HepG2 (cell line): ENCODE results near the gene L2HGDH. TPM values are rescaled to one million over a fixed set of nuclear protein-coding genes. Genes with fewer than 3 reads are reported as not detected.

Source experiments
- ATAC-seq: fragments of 200-7000 bp; cut with Tn5 transposase; 3 replicates; pipeline ENCODE4 v1.9.1; 2020; ENCODE audit warnings: mild to moderate bottlenecking, moderate library complexity
- BruUV-seq: library from RNA; stranded (reverse); fragments of 400-500 nt; replicated peaks from 2 replicates; lab custom pipeline; 2021; lab: Mats Ljungman, UMichigan
- CTCF ChIA-PET: fragments of 300-600 bp; formaldehyde crosslinking; extraction: SDS; loops from one replicate; lab custom pipeline; 2021; ENCODE audit warnings: low total read pairs, inconsistent platforms, low intra/inter-chr PET ratio; lab: Yijun Ruan, JAX
- POLR2A ChIA-PET: fragments of 350-600 bp; sonication (Branson Sonifier 250); formaldehyde crosslinking; loops from one replicate; lab custom pipeline; 2020; ENCODE audit warnings: antibody characterized with exemption, inconsistent platforms; lab: Yijun Ruan, JAX
- DNase-seq: peaks from one replicate; pipeline ENCODE4 v3.0.0-alpha.2; 2015; ENCODE audit warnings: low spot score
- FAIRE-seq: peaks from 3 replicates; lab custom pipeline; 2011; peaks lifted over from hg19 to GRCh38; lab: Jason Lieb, UNC
- H2AFZ ChIP-seq: one replicate; pipeline ENCODE4 v1.6.1; 2011; ENCODE audit warnings: low read length, inconsistent platforms
- H3K27ac ChIP-seq: fragments of 300-600 bp; 3 replicates; pipeline ENCODE4 v1.8.0; 2011; ENCODE audit warnings: mixed run types, mild to moderate bottlenecking, mixed read lengths, low read length, inconsistent platforms; ENCODE audit not compliant: insufficient read depth; ENCODE audit errors: extremely low read length
- H3K27me3 ChIP-seq, 2 experiments: fragments of 200-600 bp in 1 of 2; 2 replicates in 1 of 2; 3 replicates in 1 of 2; pipeline versions ENCODE4 v1.6.0 to v1.8.0; 2011; ENCODE audit warnings: low read length in 2 of 2, mild to moderate bottlenecking in 2 of 2, moderate library complexity in 2 of 2, inconsistent platforms in 1 of 2; ENCODE audit not compliant: insufficient read depth in 2 of 2, control insufficient read depth in 1 of 2
- H3K36me3 ChIP-seq, 2 experiments: fragments of 200-600 bp in 1 of 2; replicated peaks in 1 of 2; 2 replicates in 1 of 2; 3 replicates in 1 of 2; pipeline versions ENCODE4 v1.5.1 to v1.8.0; 2011; ENCODE audit warnings: low read length in 2 of 2, inconsistent platforms in 1 of 2; ENCODE audit not compliant: insufficient read depth in 2 of 2, control insufficient read depth in 1 of 2
- H3K4me1 ChIP-seq: 2 replicates; pipeline ENCODE4 v1.5.1; 2012; ENCODE audit warnings: low read length, inconsistent platforms; ENCODE audit not compliant: insufficient read depth
- H3K4me2 ChIP-seq: 2 replicates; pipeline ENCODE4 v1.6.0; 2011; ENCODE audit warnings: low read depth, low read length, inconsistent platforms
- H3K4me3 ChIP-seq, 3 experiments: fragments of 200-600 bp in 1 of 3; sonication (generic), shearing (Covaris generic) in 1 of 3; replicated peaks in 1 of 3; 2 replicates each; pipeline ENCODE4 v1.5.1; 2011 to 2016; ENCODE audit warnings: low read length in 3 of 3, inconsistent platforms in 2 of 3, low read depth in 2 of 3, mild to moderate bottlenecking in 2 of 3, control low read depth in 1 of 3, mixed read lengths in 1 of 3; ENCODE audit not compliant: insufficient read depth in 1 of 3
- H3K79me2 ChIP-seq: one replicate; pipeline ENCODE4 v1.6.1; 2011; ENCODE audit warnings: low read length, inconsistent platforms; ENCODE audit not compliant: insufficient read depth
- H3K9ac ChIP-seq: 2 replicates; pipeline ENCODE4 v1.6.0; 2011; ENCODE audit warnings: mild to moderate bottlenecking, low read depth, low read length, inconsistent platforms; ENCODE audit not compliant: insufficient read depth
- H3K9me3 ChIP-seq: 2 replicates; pipeline ENCODE4 v1.5.1; 2012; ENCODE audit warnings: mild to moderate bottlenecking, low read length
- H4K20me1 ChIP-seq: 2 replicates; pipeline ENCODE4 v1.6.0; 2011; ENCODE audit warnings: inconsistent platforms, mild to moderate bottlenecking, low read length, moderate library complexity; ENCODE audit not compliant: insufficient read depth
- CREB3 ChIP-seq: sonication (generic); formaldehyde crosslinking; IDR thresholded peaks from 2 replicates; pipeline ENCODE4 v1.5.0; 2020; ENCODE audit warnings: missing genetic modification reagents
- GPBP1L1 ChIP-seq: sonication (generic); formaldehyde crosslinking; IDR thresholded peaks from 2 replicates; pipeline ENCODE4 v1.5.0; 2020; ENCODE audit warnings: mild to moderate bottlenecking, missing genetic modification reagents
- HOMEZ ChIP-seq: IDR thresholded peaks from 2 replicates; pipeline ENCODE4 v1.6.1; 2016; ENCODE audit warnings: low read depth
- MXI1 ChIP-seq: IDR thresholded peaks from 3 replicates; pipeline ENCODE4 v1.6.1; 2012; ENCODE audit warnings: low read depth, low read length, inconsistent platforms, borderline replicate concordance
- NCOA2 ChIP-seq: sonication (generic); formaldehyde crosslinking; IDR thresholded peaks from 2 replicates; pipeline ENCODE4 v1.8.0; 2022; ENCODE audit warnings: inconsistent platforms
- RBFOX2 ChIP-seq: fragments of 200-400 bp; formaldehyde crosslinking; IDR thresholded peaks from 2 replicates; pipeline ENCODE4 v1.6.1; 2017; ENCODE audit warnings: low read depth, mild to moderate bottlenecking, low read length
- TFAP4 ChIP-seq: sonication (generic); IDR thresholded peaks from 2 replicates; pipeline ENCODE4 v1.6.1; 2016; ENCODE audit warnings: low read depth, borderline replicate concordance
- ZBTB33 ChIP-seq: sonication (generic); formaldehyde crosslinking; IDR thresholded peaks from 2 replicates; pipeline ENCODE4 v1.4.0; 2020; ENCODE audit warnings: missing genetic modification reagents
- ZNF329 ChIP-seq: sonication (generic); formaldehyde crosslinking; IDR thresholded peaks from 2 replicates; pipeline ENCODE4 v1.9.0; 2021; ENCODE audit warnings: low read depth, mild to moderate bottlenecking, missing genetic modification reagents
- ZNF484 ChIP-seq: sonication (generic); formaldehyde crosslinking; IDR thresholded peaks from 2 replicates; pipeline ENCODE4 v1.5.1; 2020; ENCODE audit warnings: mild to moderate bottlenecking, low read depth, missing genetic modification reagents, borderline replicate concordance
- ZNF550 ChIP-seq: sonication (generic); formaldehyde crosslinking; IDR thresholded peaks from 2 replicates; pipeline ENCODE4 v1.4.0; 2020; ENCODE audit warnings: mild to moderate bottlenecking, missing genetic modification reagents, borderline replicate concordance
- ZNF557 ChIP-seq: sonication (generic); formaldehyde crosslinking; IDR thresholded peaks from 2 replicates; pipeline ENCODE4 v1.4.0; 2020; ENCODE audit warnings: missing genetic modification reagents
- ZNF615 ChIP-seq: sonication (generic); formaldehyde crosslinking; IDR thresholded peaks from 2 replicates; pipeline ENCODE4 v1.5.0; 2020; ENCODE audit warnings: mild to moderate bottlenecking, missing genetic modification reagents, borderline replicate concordance
- WGBS: methylation state at CpG from one replicate; pipeline ENCODE4 v1.1.6; 2017; ENCODE audit warnings: low lambda C conversion rate; 5-methylcytosine and 5-hydroxymethylcytosine counted together
- in situ Hi-C: cut with HindIII; loops from 2 replicates; pipeline ENCODE4 v1.10.0; 2017; ENCODE audit warnings: low pct_unique_long_range_greater_than_20kb; ENCODE audit not compliant: extremely low pct_ligation_motif_present
- intact Hi-C: fragments of 100-400 bp; cut with micrococcal nuclease; formaldehyde crosslinking; loops from one replicate; pipeline ENCODE4 v1.10.0; 2022; ENCODE audit not compliant: unreplicated experiment
- polyA plus RNA-seq, 8 experiments: library from polyadenylated mRNA; depleted of rRNA in 3 of 8; stranded (reverse) in 7 of 8; unstranded in 1 of 8; fragments of >200 nt; fragmentation: Illumina TruSeq in 4 of 8; extraction: Trizol in 4 of 8; gene quantifications; 2 replicates each; pipeline versions ENCODE4 v1.2.1 to v1.2.3, GENCODE V29; 2011 to 2016; ENCODE audit warnings: low read depth in 4 of 8, missing spikeins in 1 of 8, mixed read lengths in 1 of 8; ENCODE audit not compliant: insufficient read depth in 1 of 8
- total RNA-seq, 5 experiments: library from RNA; depleted of rRNA; stranded (reverse); fragments of >200 nt; fragmentation: Illumina TruSeq; extraction: Trizol; gene quantifications; 2 replicates each; pipeline ENCODE4 v1.2.3, GENCODE V29; 2016; ENCODE audit warnings: low read depth in 1 of 5

Gene L2HGDH
- total and polyA plus RNA-seq, 2 of the 13 experiments (the other 11 are each of a cell fraction or from before 2014, with no cell fraction given) = 3.3 to 5.0 TPM

GRCh38 chr14:50308363-50308915 is 3.6 kb downstream of the L2HGDH start (continued):
- TF ChIP-seq CREB3 (CRISPR knock-in tag) (no peak), ZNF557 (CRISPR knock-in tag) (no peak)

GRCh38 chr14:50303744-50304471 is 8.1 kb downstream of the L2HGDH start:
- in situ Hi-C loops = no loop called here
- CTCF ChIA-PET = no interaction called here
- Histone ChIP-seq H4K20me1 (no peaks in the 10 kb centered on the region), H3K9ac (no peak overlapping the region), H2AFZ (no peak overlapping the region), H3K27ac (no peak overlapping the region), H3K9me3 (no peaks in the 10 kb centered on the region), H3K27me3 (no peaks in the 10 kb centered on the region), H3K4me1 (peaks cover 23% of the 10 kb centered on the region), H3K36me3 (0 out of 5 replicates have a peak, but pooled peaks cover 0 to 2% of the 10 kb centered on the region in 2 experiments), H3K4me2 (no peak overlapping the region), H3K4me3 (no peak overlapping the region), H3K79me2 (no peaks in the 10 kb centered on the region)
- intact Hi-C loops = no loop called here
- FAIRE-seq (peak; percentile 98), DNase-seq (peak; percentile 93), ATAC-seq (peak; percentile 99)
- POLR2A ChIA-PET = interaction anchor here (0.6 to 2.0 kb wide), 2 partner anchors 8 to 33 kb away, joined by 4 to 27 read pairs; partner anchors contain the start of genes DMAC2L and L2HGDH
- no TSS peak for BruUV-seq
- WGBS = 36% methylated on average over 8 of the region's 8 CpGs
- TF ChIP-seq ZNF550 (CRISPR knock-in tag) = no peak
- TF ChIP-seq ZNF329 = no peak
- TF ChIP-seq RBFOX2 = no peak
- TF ChIP-seq ZNF484 (CRISPR knock-in tag) = no peak
- peak; percentile 79 for TF ChIP-seq NCOA2 (CRISPR knock-in tag)
- no peak; the same call in 2 of the 3 replicates for TF ChIP-seq MXI1
- TF ChIP-seq HOMEZ = peak; percentile 91
- peak; percentile 36; the same call in 1 of the 2 replicates for TF ChIP-seq TFAP4
- TF ChIP-seq ZNF615 (CRISPR knock-in tag) = no peak
- TF ChIP-seq GPBP1L1 = no peak
- TF ChIP-seq ZBTB33 (CRISPR knock-in tag) = peak; percentile 69
